ENCODE results near the gene RABL2A.
"Not testable (repeated sequence)": the region's sequence is repeated elsewhere in the genome, so short reads cannot be mapped to it uniquely, and the experiment has no call there.

Gene RABL2A

GRCh38 chr2:113686537-113686936, 59.5 kb downstream of the RABL2A start:
- no peak overlapping the region for H3K4me3 Mint-ChIP-seq
- H3K36me3 Mint-ChIP-seq (ENCODE audit: low read depth): peaks cover 7% of the 10 kb centered on the region
- H3K27me3 Mint-ChIP-seq (ENCODE audit: low read depth): no peaks in the 10 kb centered on the region
- H3K27ac Mint-ChIP-seq: no peak overlapping the region
- H3K4me1 Mint-ChIP-seq (ENCODE audit: low read depth): peaks cover 11% of the 10 kb centered on the region
- peaks cover 8% of the 10 kb centered on the region for H3K9me3 Mint-ChIP-seq
- DNase-seq (ENCODE audit: low spot score): no peak

GRCh38 chr2:113690871-113691270, 63.8 kb downstream of the RABL2A start:
- not testable (repeated sequence) for H3K9me3 Mint-ChIP-seq; H3K27me3 Mint-ChIP-seq (ENCODE audit: low read depth); H3K27ac Mint-ChIP-seq; H3K4me3 Mint-ChIP-seq
- Mint-ChIP-seq H3K4me1 (ENCODE audit: low read depth) (peaks cover 38% of the 10 kb centered on the region), H3K36me3 (ENCODE audit: low read depth) (peaks cover 17% of the 10 kb centered on the region)
- peak; percentile 26 for DNase-seq (ENCODE audit: low spot score)
